HepG2 (cell line): Measurements from ENCODE around the gene MAPK10. TPM values are rescaled to one million over a fixed set of nuclear protein-coding genes. Genes with fewer than 3 reads are reported as not detected.

Experiments used
- ATAC-seq: fragments of 200-7000 bp; cut with Tn5 transposase; 3 replicates; pipeline ENCODE4 v1.9.1; 2020; ENCODE audit warnings: mild to moderate bottlenecking, moderate library complexity
- BruUV-seq: library from RNA; stranded (reverse); fragments of 400-500 nt; replicated peaks from 2 replicates; lab custom pipeline; 2021; lab: Mats Ljungman, UMichigan
- CTCF ChIA-PET: fragments of 300-600 bp; formaldehyde crosslinking; extraction: SDS; loops from one replicate; lab custom pipeline; 2021; ENCODE audit warnings: low total read pairs, inconsistent platforms, low intra/inter-chr PET ratio; lab: Yijun Ruan, JAX
- POLR2A ChIA-PET: fragments of 350-600 bp; sonication (Branson Sonifier 250); formaldehyde crosslinking; loops from one replicate; lab custom pipeline; 2020; ENCODE audit warnings: antibody characterized with exemption, inconsistent platforms; lab: Yijun Ruan, JAX
- DNase-seq: peaks from one replicate; pipeline ENCODE4 v3.0.0-alpha.2; 2015; ENCODE audit warnings: low spot score
- FAIRE-seq: peaks from 3 replicates; lab custom pipeline; 2011; peaks lifted over from hg19 to GRCh38; lab: Jason Lieb, UNC
- H2AFZ ChIP-seq: one replicate; pipeline ENCODE4 v1.6.1; 2011; ENCODE audit warnings: low read length, inconsistent platforms
- H3K27ac ChIP-seq: fragments of 300-600 bp; 3 replicates; pipeline ENCODE4 v1.8.0; 2011; ENCODE audit warnings: mixed run types, mild to moderate bottlenecking, mixed read lengths, low read length, inconsistent platforms; ENCODE audit not compliant: insufficient read depth; ENCODE audit errors: extremely low read length
- H3K27me3 ChIP-seq, 2 experiments: fragments of 200-600 bp in 1 of 2; 2 replicates in 1 of 2; 3 replicates in 1 of 2; pipeline versions ENCODE4 v1.6.0 to v1.8.0; 2011; ENCODE audit warnings: low read length in 2 of 2, mild to moderate bottlenecking in 2 of 2, moderate library complexity in 2 of 2, inconsistent platforms in 1 of 2; ENCODE audit not compliant: insufficient read depth in 2 of 2, control insufficient read depth in 1 of 2
- H3K36me3 ChIP-seq, 2 experiments: fragments of 200-600 bp in 1 of 2; replicated peaks in 1 of 2; 2 replicates in 1 of 2; 3 replicates in 1 of 2; pipeline versions ENCODE4 v1.5.1 to v1.8.0; 2011; ENCODE audit warnings: low read length in 2 of 2, inconsistent platforms in 1 of 2; ENCODE audit not compliant: insufficient read depth in 2 of 2, control insufficient read depth in 1 of 2
- H3K4me1 ChIP-seq: 2 replicates; pipeline ENCODE4 v1.5.1; 2012; ENCODE audit warnings: low read length, inconsistent platforms; ENCODE audit not compliant: insufficient read depth
- H3K4me2 ChIP-seq: 2 replicates; pipeline ENCODE4 v1.6.0; 2011; ENCODE audit warnings: low read depth, low read length, inconsistent platforms
- H3K4me3 ChIP-seq, 3 experiments: fragments of 200-600 bp in 1 of 3; sonication (generic), shearing (Covaris generic) in 1 of 3; replicated peaks in 1 of 3; 2 replicates each; pipeline ENCODE4 v1.5.1; 2011 to 2016; ENCODE audit warnings: low read length in 3 of 3, inconsistent platforms in 2 of 3, low read depth in 2 of 3, mild to moderate bottlenecking in 2 of 3, control low read depth in 1 of 3, mixed read lengths in 1 of 3; ENCODE audit not compliant: insufficient read depth in 1 of 3
- H3K79me2 ChIP-seq: one replicate; pipeline ENCODE4 v1.6.1; 2011; ENCODE audit warnings: low read length, inconsistent platforms; ENCODE audit not compliant: insufficient read depth
- H3K9ac ChIP-seq: 2 replicates; pipeline ENCODE4 v1.6.0; 2011; ENCODE audit warnings: mild to moderate bottlenecking, low read depth, low read length, inconsistent platforms; ENCODE audit not compliant: insufficient read depth
- H3K9me3 ChIP-seq: 2 replicates; pipeline ENCODE4 v1.5.1; 2012; ENCODE audit warnings: mild to moderate bottlenecking, low read length
- H4K20me1 ChIP-seq: 2 replicates; pipeline ENCODE4 v1.6.0; 2011; ENCODE audit warnings: inconsistent platforms, mild to moderate bottlenecking, low read length, moderate library complexity; ENCODE audit not compliant: insufficient read depth
- ARHGAP35 ChIP-seq: sonication (generic); formaldehyde crosslinking; IDR thresholded peaks from 2 replicates; pipeline ENCODE4 v1.9.0; 2022; ENCODE audit warnings: mild to moderate bottlenecking, inconsistent platforms, moderate library complexity, missing genetic modification reagents, borderline replicate concordance
- JUN ChIP-seq: sonication (generic); formaldehyde crosslinking; IDR thresholded peaks from 2 replicates; pipeline ENCODE4 v1.4.0; 2020; ENCODE audit warnings: mild to moderate bottlenecking, missing genetic modification reagents
- KDM3A ChIP-seq: IDR thresholded peaks from 2 replicates; pipeline ENCODE4 v1.6.1; 2018; ENCODE audit warnings: low read depth, missing compliant biosample characterization
- MNT ChIP-seq: fragments of 450-650 bp; IDR thresholded peaks from 2 replicates; pipeline ENCODE4 v1.6.1; 2016
- NR0B2 ChIP-seq: sonication (generic); formaldehyde crosslinking; IDR thresholded peaks from 2 replicates; pipeline ENCODE4 v1.4.0; 2020; ENCODE audit warnings: mild to moderate bottlenecking, missing genetic modification reagents
- NR1H2 ChIP-seq: sonication (generic); formaldehyde crosslinking; IDR thresholded peaks from 2 replicates; pipeline ENCODE4 v1.8.1; 2022; ENCODE audit warnings: low read depth, missing genetic modification reagents, borderline replicate concordance
- RXRB ChIP-seq: IDR thresholded peaks from 2 replicates; pipeline ENCODE4 v1.6.1; 2016; ENCODE audit warnings: borderline replicate concordance, missing genetic modification reagents, missing compliant biosample characterization
- TP53 ChIP-seq: sonication (generic); formaldehyde crosslinking; conservative IDR thresholded peaks from 2 replicates; pipeline ENCODE4 v1.4.0; 2020; ENCODE audit warnings: missing genetic modification reagents
- ZNF24 ChIP-seq: fragments of 450-650 bp; IDR thresholded peaks from 2 replicates; pipeline ENCODE4 v1.6.1; 2017; ENCODE audit warnings: antibody characterized with exemption, mild to moderate bottlenecking
- ZNF337 ChIP-seq: sonication (generic); formaldehyde crosslinking; IDR thresholded peaks from 2 replicates; pipeline ENCODE4 v1.5.1; 2020; ENCODE audit warnings: missing genetic modification reagents, low read depth, mild to moderate bottlenecking, borderline replicate concordance
- ZNF446 ChIP-seq: sonication (generic); formaldehyde crosslinking; IDR thresholded peaks from 2 replicates; pipeline ENCODE4 v1.5.0; 2020; ENCODE audit warnings: mild to moderate bottlenecking, missing genetic modification reagents
- ZNF549 ChIP-seq: sonication (generic); formaldehyde crosslinking; IDR thresholded peaks from 2 replicates; pipeline ENCODE4 v1.5.0; 2020; ENCODE audit warnings: missing genetic modification reagents
- WGBS: methylation state at CpG from one replicate; pipeline ENCODE4 v1.1.6; 2017; ENCODE audit warnings: low lambda C conversion rate; 5-methylcytosine and 5-hydroxymethylcytosine counted together
- in situ Hi-C: cut with HindIII; loops from 2 replicates; pipeline ENCODE4 v1.10.0; 2017; ENCODE audit warnings: low pct_unique_long_range_greater_than_20kb; ENCODE audit not compliant: extremely low pct_ligation_motif_present
- intact Hi-C: fragments of 100-400 bp; cut with micrococcal nuclease; formaldehyde crosslinking; loops from one replicate; pipeline ENCODE4 v1.10.0; 2022; ENCODE audit not compliant: unreplicated experiment
- polyA plus RNA-seq, 8 experiments: library from polyadenylated mRNA; depleted of rRNA in 3 of 8; stranded (reverse) in 7 of 8; unstranded in 1 of 8; fragments of >200 nt; fragmentation: Illumina TruSeq in 4 of 8; extraction: Trizol in 4 of 8; gene quantifications; 2 replicates each; pipeline versions ENCODE4 v1.2.1 to v1.2.3, GENCODE V29; 2011 to 2016; ENCODE audit warnings: low read depth in 4 of 8, missing spikeins in 1 of 8, mixed read lengths in 1 of 8; ENCODE audit not compliant: insufficient read depth in 1 of 8
- total RNA-seq, 5 experiments: library from RNA; depleted of rRNA; stranded (reverse); fragments of >200 nt; fragmentation: Illumina TruSeq; extraction: Trizol; gene quantifications; 2 replicates each; pipeline ENCODE4 v1.2.3, GENCODE V29; 2016; ENCODE audit warnings: low read depth in 1 of 5
- TF ChIP-seq, protein P1 (sequence below): sonication (generic); formaldehyde crosslinking; IDR thresholded peaks from 2 replicates; pipeline ENCODE4 v1.4.0; 2020; ENCODE audit warnings: missing genetic modification reagents, borderline replicate concordance
- TF ChIP-seq, protein P2 (sequence below): sonication (generic); formaldehyde crosslinking; conservative IDR thresholded peaks from 2 replicates; pipeline ENCODE4 v1.4.0; 2020; ENCODE audit warnings: mild to moderate bottlenecking, missing genetic modification reagents, moderate library complexity

The MAPK10 gene
- total and polyA plus RNA-seq, 2 of the 13 experiments (the other 11 are each of a cell fraction or from before 2014, with no cell fraction given): not detected

DNA sequence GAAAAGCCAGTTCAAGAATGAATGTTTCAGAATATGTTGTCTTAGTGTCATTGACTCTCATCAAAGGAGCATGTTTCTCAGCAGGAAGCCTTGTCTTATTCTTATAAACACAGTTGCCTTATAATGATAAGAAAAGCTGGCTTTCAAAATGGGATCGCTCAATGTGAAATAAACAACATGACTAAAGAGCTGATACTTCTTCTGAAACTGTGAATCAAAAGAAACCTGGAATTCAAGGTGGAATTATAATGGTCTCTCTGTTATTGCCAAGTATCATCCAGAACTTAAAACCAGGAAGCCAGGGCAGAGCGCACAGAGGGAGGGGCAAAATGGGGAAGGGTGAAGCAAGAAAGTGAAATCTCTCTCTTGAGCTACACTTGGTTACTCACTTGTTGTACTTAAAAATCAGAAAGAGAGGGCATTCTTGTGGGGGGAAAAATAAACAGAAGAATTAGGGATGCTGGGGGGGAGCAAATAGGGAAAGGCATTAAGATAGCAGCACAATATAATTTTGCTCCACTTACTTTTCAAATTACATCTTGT, 270.0 kb downstream of the MAPK10 start:
- DNase-seq (no peak), FAIRE-seq (no peak), ATAC-seq (no peak)
- H3K9me3 ChIP-seq: no peaks in the 10 kb centered on the region
- no TSS peak for BruUV-seq
- no peaks in the 10 kb centered on the region for H3K27me3 ChIP-seq
- no peaks in the 10 kb centered on the region for H4K20me1 ChIP-seq
- intact Hi-C loops: no loop called here
- no peaks in the 10 kb centered on the region for H3K36me3 ChIP-seq
- in situ Hi-C loops: no loop called here
- CTCF ChIA-PET: no interaction called here
- H3K4me2 ChIP-seq: no peak overlapping the region
- no peaks in the 10 kb centered on the region for H3K79me2 ChIP-seq
- 21% methylated on average over 2 of the region's 2 CpGs for WGBS
- no peak overlapping the region for H3K4me3 ChIP-seq
- POLR2A ChIA-PET: no interaction called here
- H3K9ac ChIP-seq: no peak overlapping the region
- H2AFZ ChIP-seq: no peak overlapping the region
- no peaks in the 10 kb centered on the region for H3K4me1 ChIP-seq
- no peak overlapping the region for H3K27ac ChIP-seq
- TF ChIP-seq ZNF337 (CRISPR knock-in tag): no peak
- TF ChIP-seq NR1H2: no peak
- TF ChIP-seq JUN (CRISPR knock-in tag): no peak
- TF ChIP-seq, protein P1, sequence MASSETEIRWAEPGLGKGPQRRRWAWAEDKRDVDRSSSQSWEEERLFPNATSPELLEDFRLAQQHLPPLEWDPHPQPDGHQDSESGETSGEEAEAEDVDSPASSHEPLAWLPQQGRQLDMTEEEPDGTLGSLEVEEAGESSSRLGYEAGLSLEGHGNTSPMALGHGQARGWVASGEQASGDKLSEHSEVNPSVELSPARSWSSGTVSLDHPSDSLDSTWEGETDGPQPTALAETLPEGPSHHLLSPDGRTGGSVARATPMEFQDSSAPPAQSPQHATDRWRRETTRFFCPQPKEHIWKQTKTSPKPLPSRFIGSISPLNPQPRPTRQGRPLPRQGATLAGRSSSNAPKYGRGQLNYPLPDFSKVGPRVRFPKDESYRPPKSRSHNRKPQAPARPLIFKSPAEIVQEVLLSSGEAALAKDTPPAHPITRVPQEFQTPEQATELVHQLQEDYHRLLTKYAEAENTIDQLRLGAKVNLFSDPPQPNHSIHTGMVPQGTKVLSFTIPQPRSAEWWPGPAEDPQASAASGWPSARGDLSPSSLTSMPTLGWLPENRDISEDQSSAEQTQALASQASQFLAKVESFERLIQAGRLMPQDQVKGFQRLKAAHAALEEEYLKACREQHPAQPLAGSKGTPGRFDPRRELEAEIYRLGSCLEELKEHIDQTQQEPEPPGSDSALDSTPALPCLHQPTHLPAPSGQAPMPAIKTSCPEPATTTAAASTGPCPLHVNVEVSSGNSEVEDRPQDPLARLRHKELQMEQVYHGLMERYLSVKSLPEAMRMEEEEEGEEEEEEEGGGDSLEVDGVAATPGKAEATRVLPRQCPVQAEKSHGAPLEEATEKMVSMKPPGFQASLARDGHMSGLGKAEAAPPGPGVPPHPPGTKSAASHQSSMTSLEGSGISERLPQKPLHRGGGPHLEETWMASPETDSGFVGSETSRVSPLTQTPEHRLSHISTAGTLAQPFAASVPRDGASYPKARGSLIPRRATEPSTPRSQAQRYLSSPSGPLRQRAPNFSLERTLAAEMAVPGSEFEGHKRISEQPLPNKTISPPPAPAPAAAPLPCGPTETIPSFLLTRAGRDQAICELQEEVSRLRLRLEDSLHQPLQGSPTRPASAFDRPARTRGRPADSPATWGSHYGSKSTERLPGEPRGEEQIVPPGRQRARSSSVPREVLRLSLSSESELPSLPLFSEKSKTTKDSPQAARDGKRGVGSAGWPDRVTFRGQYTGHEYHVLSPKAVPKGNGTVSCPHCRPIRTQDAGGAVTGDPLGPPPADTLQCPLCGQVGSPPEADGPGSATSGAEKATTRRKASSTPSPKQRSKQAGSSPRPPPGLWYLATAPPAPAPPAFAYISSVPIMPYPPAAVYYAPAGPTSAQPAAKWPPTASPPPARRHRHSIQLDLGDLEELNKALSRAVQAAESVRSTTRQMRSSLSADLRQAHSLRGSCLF (CRISPR knock-in tag): no peak
- no peak for TF ChIP-seq NR0B2 (CRISPR knock-in tag)
- TF ChIP-seq RXRB (CRISPR knock-in tag): no peak
- TF ChIP-seq, protein P2, sequence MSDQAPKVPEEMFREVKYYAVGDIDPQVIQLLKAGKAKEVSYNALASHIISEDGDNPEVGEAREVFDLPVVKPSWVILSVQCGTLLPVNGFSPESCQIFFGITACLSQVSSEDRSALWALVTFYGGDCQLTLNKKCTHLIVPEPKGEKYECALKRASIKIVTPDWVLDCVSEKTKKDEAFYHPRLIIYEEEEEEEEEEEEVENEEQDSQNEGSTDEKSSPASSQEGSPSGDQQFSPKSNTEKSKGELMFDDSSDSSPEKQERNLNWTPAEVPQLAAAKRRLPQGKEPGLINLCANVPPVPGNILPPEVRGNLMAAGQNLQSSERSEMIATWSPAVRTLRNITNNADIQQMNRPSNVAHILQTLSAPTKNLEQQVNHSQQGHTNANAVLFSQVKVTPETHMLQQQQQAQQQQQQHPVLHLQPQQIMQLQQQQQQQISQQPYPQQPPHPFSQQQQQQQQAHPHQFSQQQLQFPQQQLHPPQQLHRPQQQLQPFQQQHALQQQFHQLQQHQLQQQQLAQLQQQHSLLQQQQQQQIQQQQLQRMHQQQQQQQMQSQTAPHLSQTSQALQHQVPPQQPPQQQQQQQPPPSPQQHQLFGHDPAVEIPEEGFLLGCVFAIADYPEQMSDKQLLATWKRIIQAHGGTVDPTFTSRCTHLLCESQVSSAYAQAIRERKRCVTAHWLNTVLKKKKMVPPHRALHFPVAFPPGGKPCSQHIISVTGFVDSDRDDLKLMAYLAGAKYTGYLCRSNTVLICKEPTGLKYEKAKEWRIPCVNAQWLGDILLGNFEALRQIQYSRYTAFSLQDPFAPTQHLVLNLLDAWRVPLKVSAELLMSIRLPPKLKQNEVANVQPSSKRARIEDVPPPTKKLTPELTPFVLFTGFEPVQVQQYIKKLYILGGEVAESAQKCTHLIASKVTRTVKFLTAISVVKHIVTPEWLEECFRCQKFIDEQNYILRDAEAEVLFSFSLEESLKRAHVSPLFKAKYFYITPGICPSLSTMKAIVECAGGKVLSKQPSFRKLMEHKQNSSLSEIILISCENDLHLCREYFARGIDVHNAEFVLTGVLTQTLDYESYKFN: no peak
- TF ChIP-seq KDM3A (CRISPR knock-in tag): no peak
- TF ChIP-seq ZNF446 (CRISPR knock-in tag): no peak
- no peak for TF ChIP-seq ZNF24
- no peak for TF ChIP-seq ARHGAP35 (CRISPR knock-in tag)
- TF ChIP-seq MNT: no peak
- TF ChIP-seq ZNF549: no peak
- no peak for TF ChIP-seq TP53 (CRISPR knock-in tag)
